ENCODE measurements around the gene CHAD. TPM values are rescaled to one million over a fixed set of nuclear protein-coding genes. Genes with fewer than 3 reads are reported as not detected.
A peak's percentile ranks its signal among the peaks of the same experiment; 100 is the strongest.

Gene CHAD
- total and polyA plus RNA-seq, 2 of the 13 experiments (the other 11 are each of a cell fraction or from before 2014, with no cell fraction given), result 1.4 TPM; not detected in 1

- TF ChIP-seq ZBTB37 (CRISPR knock-in tag; IDR thresholded peaks at IDR 0.05) (peak; percentile 97), BCLAF1 (IDR thresholded peaks at IDR 0.05) (no peak), RORA (CRISPR knock-in tag; IDR thresholded peaks at IDR 0.05) (no peak), ZNF282 (IDR thresholded peaks at IDR 0.05; ENCODE audit: partially characterized antibody) (no peak), ZNF234 (CRISPR knock-in tag; conservative IDR thresholded peaks at IDR 0.05) (no peak), ZNF703 (CRISPR knock-in tag; IDR thresholded peaks at IDR 0.05; ENCODE audit: borderline replicate concordance) (no peak), ZNF660 (CRISPR knock-in tag; IDR thresholded peaks at IDR 0.05; ENCODE audit: borderline replicate concordance, low read depth) (no peak), ZNF446 (CRISPR knock-in tag; IDR thresholded peaks at IDR 0.05) (no peak), ZNF432 (CRISPR knock-in tag; IDR thresholded peaks at IDR 0.05; ENCODE audit: borderline replicate concordance) (no peak), ZNF124 (CRISPR knock-in tag; IDR thresholded peaks at IDR 0.05) (peak; percentile 98), ZNF335 (CRISPR knock-in tag; IDR thresholded peaks at IDR 0.05) (peak; percentile 95), TAF1 (CRISPR knock-in tag; IDR thresholded peaks at IDR 0.05) (peak; percentile 33; the same call in 1 of the 2 replicates), ASH2L (IDR thresholded peaks at IDR 0.05; ENCODE audit: insufficient read length, low read depth, low read length) (peak; percentile 78), NR2F1 (CRISPR knock-in tag; IDR thresholded peaks at IDR 0.05) (peak; percentile 61 to 69; a peak in 3 of 4 replicates), FUBP1 (CRISPR knock-in tag; IDR thresholded peaks at IDR 0.05; ENCODE audit: borderline replicate concordance) (no peak), MAFG (CRISPR knock-in tag; IDR thresholded peaks at IDR 0.05) (no peak), ZNF839 (CRISPR knock-in tag; IDR thresholded peaks at IDR 0.05; ENCODE audit: borderline replicate concordance) (no peak), CAMTA2 (CRISPR knock-in tag; IDR thresholded peaks at IDR 0.05; ENCODE audit: borderline replicate concordance) (no peak)
- TF ChIP-seq, protein P1, sequence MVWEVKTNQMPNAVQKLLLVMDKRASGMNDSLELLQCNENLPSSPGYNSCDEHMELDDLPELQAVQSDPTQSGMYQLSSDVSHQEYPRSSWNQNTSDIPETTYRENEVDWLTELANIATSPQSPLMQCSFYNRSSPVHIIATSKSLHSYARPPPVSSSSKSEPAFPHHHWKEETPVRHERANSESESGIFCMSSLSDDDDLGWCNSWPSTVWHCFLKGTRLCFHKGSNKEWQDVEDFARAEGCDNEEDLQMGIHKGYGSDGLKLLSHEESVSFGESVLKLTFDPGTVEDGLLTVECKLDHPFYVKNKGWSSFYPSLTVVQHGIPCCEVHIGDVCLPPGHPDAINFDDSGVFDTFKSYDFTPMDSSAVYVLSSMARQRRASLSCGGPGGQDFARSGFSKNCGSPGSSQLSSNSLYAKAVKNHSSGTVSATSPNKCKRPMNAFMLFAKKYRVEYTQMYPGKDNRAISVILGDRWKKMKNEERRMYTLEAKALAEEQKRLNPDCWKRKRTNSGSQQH (CRISPR knock-in tag; IDR thresholded peaks at IDR 0.05; ENCODE audit: low read depth), result peak; percentile 81; the same call in 1 of the 2 replicates
- TF ChIP-seq, protein P2, sequence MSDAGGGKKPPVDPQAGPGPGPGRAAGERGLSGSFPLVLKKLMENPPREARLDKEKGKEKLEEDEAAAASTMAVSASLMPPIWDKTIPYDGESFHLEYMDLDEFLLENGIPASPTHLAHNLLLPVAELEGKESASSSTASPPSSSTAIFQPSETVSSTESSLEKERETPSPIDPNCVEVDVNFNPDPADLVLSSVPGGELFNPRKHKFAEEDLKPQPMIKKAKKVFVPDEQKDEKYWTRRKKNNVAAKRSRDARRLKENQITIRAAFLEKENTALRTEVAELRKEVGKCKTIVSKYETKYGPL (CRISPR knock-in tag; IDR thresholded peaks at IDR 0.05), result no peak
- TF ChIP-seq, protein P3, sequence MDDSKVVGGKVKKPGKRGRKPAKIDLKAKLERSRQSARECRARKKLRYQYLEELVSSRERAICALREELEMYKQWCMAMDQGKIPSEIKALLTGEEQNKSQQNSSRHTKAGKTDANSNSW (CRISPR knock-in tag; IDR thresholded peaks at IDR 0.05; ENCODE audit: borderline replicate concordance), result no peak
These were observed 39.8 kb downstream of the CHAD start (continued) for GRCh38 chr17:50428831-50429424.
